ENCODE measurements around the gene DLG2.

DLG2 gene

DNA sequence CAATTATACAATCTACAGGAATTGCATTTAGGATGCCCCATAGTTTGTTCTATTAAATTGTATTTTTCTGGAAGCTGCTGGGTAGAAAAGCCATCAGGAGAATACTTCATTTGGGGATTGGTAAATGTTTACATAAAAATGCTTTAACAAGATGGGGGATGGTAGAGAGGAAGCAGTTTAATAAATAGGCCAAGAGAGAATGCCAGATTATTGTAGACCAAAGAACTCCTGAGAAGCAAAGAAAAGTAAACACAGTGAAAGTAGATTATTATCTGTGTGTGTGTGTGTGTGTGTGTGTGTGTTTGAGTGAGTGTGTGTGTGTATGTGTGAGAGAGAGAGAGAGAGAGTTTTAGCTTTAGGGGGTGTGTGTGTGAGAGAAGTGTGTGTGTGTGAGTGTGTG is 1520.6 kb downstream of the DLG2 start:
- no peak overlapping the region for H3K4me3 ChIP-seq (ENCODE audit: insufficient read depth, low read depth, low read length, poor library complexity, severe bottlenecking)
- no peak for DNase-seq
- H3K4me1 ChIP-seq (ENCODE audit: control insufficient read depth, insufficient read depth, low read length, poor library complexity, severe bottlenecking), result no peaks in the 10 kb centered on the region
- no peaks in the 10 kb centered on the region for H3K36me3 ChIP-seq (ENCODE audit: control insufficient read depth, insufficient read depth, low read length)
- H3K9me3 ChIP-seq (ENCODE audit: control insufficient read depth, low read length), result no peaks in the 10 kb centered on the region
- H3K27ac ChIP-seq (ENCODE audit: insufficient read depth, low read length, poor library complexity, severe bottlenecking), result no peak overlapping the region
- no peaks in the 10 kb centered on the region for H3K27me3 ChIP-seq (replicated peaks; ENCODE audit: control insufficient read depth, insufficient read depth, low read length, poor library complexity, severe bottlenecking)

DNA sequence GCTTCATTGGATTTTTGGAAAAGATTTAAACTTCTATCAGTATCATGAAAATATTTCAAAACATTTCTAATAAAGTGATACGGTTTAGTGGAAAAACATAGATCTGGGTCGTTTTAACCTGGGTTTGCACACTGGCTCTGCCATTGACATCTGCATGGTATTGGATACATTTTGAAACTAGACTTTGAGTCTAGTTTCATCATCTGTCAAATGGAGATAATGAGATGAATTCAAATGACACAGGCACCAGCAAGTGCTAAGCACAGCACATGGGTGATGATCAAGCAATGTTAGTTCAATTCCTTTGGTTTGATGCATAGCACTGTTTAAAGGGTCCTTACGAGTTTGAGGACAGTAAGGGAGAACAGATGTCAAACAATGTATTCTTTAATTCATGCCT is 1522.0 kb downstream of the DLG2 start:
- no peaks in the 10 kb centered on the region for H3K9me3 ChIP-seq (ENCODE audit: control insufficient read depth, low read length)
- H3K4me1 ChIP-seq (ENCODE audit: control insufficient read depth, insufficient read depth, low read length, poor library complexity, severe bottlenecking), result no peaks in the 10 kb centered on the region
- no peaks in the 10 kb centered on the region for H3K27me3 ChIP-seq (replicated peaks; ENCODE audit: control insufficient read depth, insufficient read depth, low read length, poor library complexity, severe bottlenecking)
- no peak for DNase-seq
- H3K4me3 ChIP-seq (ENCODE audit: insufficient read depth, low read depth, low read length, poor library complexity, severe bottlenecking), result no peak overlapping the region
- H3K36me3 ChIP-seq (ENCODE audit: control insufficient read depth, insufficient read depth, low read length), result no peaks in the 10 kb centered on the region
- no peak overlapping the region for H3K27ac ChIP-seq (ENCODE audit: insufficient read depth, low read length, poor library complexity, severe bottlenecking)

- Histone ChIP-seq H3K36me3 (ENCODE audit: control insufficient read depth, insufficient read depth, low read length) (no peaks in the 10 kb centered on the region), H3K9me3 (ENCODE audit: control insufficient read depth, low read length) (no peaks in the 10 kb centered on the region), H3K27me3 (replicated peaks; ENCODE audit: control insufficient read depth, insufficient read depth, low read length, poor library complexity, severe bottlenecking) (no peaks in the 10 kb centered on the region), H3K4me3 (ENCODE audit: insufficient read depth, low read depth, low read length, poor library complexity, severe bottlenecking) (no peak overlapping the region), H3K27ac (ENCODE audit: insufficient read depth, low read length, poor library complexity, severe bottlenecking) (no peak overlapping the region), H3K4me1 (ENCODE audit: control insufficient read depth, insufficient read depth, low read length, poor library complexity, severe bottlenecking) (no peaks in the 10 kb centered on the region)
- DNase-seq, result no peak
These were observed 1524.0 kb downstream of the DLG2 start for GRCh38 chr11:84103096-84103495.

DNA sequence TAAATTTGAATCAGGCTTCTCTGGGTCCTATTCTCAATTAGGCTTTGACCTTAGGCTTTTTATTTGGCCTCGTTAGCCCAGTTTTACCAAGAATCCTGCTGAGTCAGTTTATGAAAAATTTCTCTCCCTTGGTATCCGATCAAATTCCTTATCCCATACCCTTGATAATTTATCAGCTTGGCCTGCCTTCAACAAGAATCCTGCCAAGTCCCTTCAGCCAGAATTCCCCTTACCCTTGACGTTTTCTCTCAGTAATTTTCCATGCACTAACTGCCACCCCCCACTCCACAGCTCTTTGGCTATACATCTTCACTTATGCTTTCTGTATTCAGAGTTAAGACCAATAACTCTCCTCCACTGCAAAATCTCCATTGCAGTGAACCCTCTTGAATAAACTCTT is 1530.0 kb downstream of the DLG2 start:
- no peaks in the 10 kb centered on the region for H3K36me3 ChIP-seq (ENCODE audit: control insufficient read depth, insufficient read depth, low read length)
- H3K27ac ChIP-seq (ENCODE audit: insufficient read depth, low read length, poor library complexity, severe bottlenecking), result no peak overlapping the region
- no peaks in the 10 kb centered on the region for H3K4me1 ChIP-seq (ENCODE audit: control insufficient read depth, insufficient read depth, low read length, poor library complexity, severe bottlenecking)
- H3K27me3 ChIP-seq (replicated peaks; ENCODE audit: control insufficient read depth, insufficient read depth, low read length, poor library complexity, severe bottlenecking), result no peaks in the 10 kb centered on the region
- H3K9me3 ChIP-seq (ENCODE audit: control insufficient read depth, low read length), result no peaks in the 10 kb centered on the region
- no peak overlapping the region for H3K4me3 ChIP-seq (ENCODE audit: insufficient read depth, low read depth, low read length, poor library complexity, severe bottlenecking)
- no peak for DNase-seq

- no peak overlapping the region for H3K27ac ChIP-seq (ENCODE audit: insufficient read depth, low read length, poor library complexity, severe bottlenecking)
- H3K36me3 ChIP-seq (ENCODE audit: control insufficient read depth, insufficient read depth, low read length), result no peaks in the 10 kb centered on the region
- no peak for DNase-seq
- H3K9me3 ChIP-seq (ENCODE audit: control insufficient read depth, low read length), result no peaks in the 10 kb centered on the region
- H3K4me3 ChIP-seq (ENCODE audit: insufficient read depth, low read depth, low read length, poor library complexity, severe bottlenecking), result no peak overlapping the region
- no peaks in the 10 kb centered on the region for H3K4me1 ChIP-seq (ENCODE audit: control insufficient read depth, insufficient read depth, low read length, poor library complexity, severe bottlenecking)
- no peaks in the 10 kb centered on the region for H3K27me3 ChIP-seq (replicated peaks; ENCODE audit: control insufficient read depth, insufficient read depth, low read length, poor library complexity, severe bottlenecking)
These were observed 1535.7 kb downstream of the DLG2 start for GRCh38 chr11:84091212-84091986.

- H3K27ac ChIP-seq (ENCODE audit: insufficient read depth, low read length, poor library complexity, severe bottlenecking), result no peak overlapping the region
- no peak for DNase-seq
- H3K4me1 ChIP-seq (ENCODE audit: control insufficient read depth, insufficient read depth, low read length, poor library complexity, severe bottlenecking), result no peaks in the 10 kb centered on the region
- H3K9me3 ChIP-seq (ENCODE audit: control insufficient read depth, low read length), result no peaks in the 10 kb centered on the region
- H3K4me3 ChIP-seq (ENCODE audit: insufficient read depth, low read depth, low read length, poor library complexity, severe bottlenecking), result no peak overlapping the region
- H3K36me3 ChIP-seq (ENCODE audit: control insufficient read depth, insufficient read depth, low read length), result no peaks in the 10 kb centered on the region
- no peaks in the 10 kb centered on the region for H3K27me3 ChIP-seq (replicated peaks; ENCODE audit: control insufficient read depth, insufficient read depth, low read length, poor library complexity, severe bottlenecking)
These were observed 1537.8 kb downstream of the DLG2 start for GRCh38 chr11:84089072-84090057.

- DNase-seq, result no peak
- no peak overlapping the region for H3K27ac ChIP-seq (ENCODE audit: insufficient read depth, low read length, poor library complexity, severe bottlenecking)
- H3K9me3 ChIP-seq (ENCODE audit: control insufficient read depth, low read length), result no peaks in the 10 kb centered on the region
- no peak overlapping the region for H3K4me3 ChIP-seq (ENCODE audit: insufficient read depth, low read depth, low read length, poor library complexity, severe bottlenecking)
- H3K36me3 ChIP-seq (ENCODE audit: control insufficient read depth, insufficient read depth, low read length), result no peaks in the 10 kb centered on the region
- H3K4me1 ChIP-seq (ENCODE audit: control insufficient read depth, insufficient read depth, low read length, poor library complexity, severe bottlenecking), result no peaks in the 10 kb centered on the region
- H3K27me3 ChIP-seq (replicated peaks; ENCODE audit: control insufficient read depth, insufficient read depth, low read length, poor library complexity, severe bottlenecking), result no peaks in the 10 kb centered on the region
These were observed 1555.3 kb downstream of the DLG2 start for GRCh38 chr11:84071851-84072250.

DNA sequence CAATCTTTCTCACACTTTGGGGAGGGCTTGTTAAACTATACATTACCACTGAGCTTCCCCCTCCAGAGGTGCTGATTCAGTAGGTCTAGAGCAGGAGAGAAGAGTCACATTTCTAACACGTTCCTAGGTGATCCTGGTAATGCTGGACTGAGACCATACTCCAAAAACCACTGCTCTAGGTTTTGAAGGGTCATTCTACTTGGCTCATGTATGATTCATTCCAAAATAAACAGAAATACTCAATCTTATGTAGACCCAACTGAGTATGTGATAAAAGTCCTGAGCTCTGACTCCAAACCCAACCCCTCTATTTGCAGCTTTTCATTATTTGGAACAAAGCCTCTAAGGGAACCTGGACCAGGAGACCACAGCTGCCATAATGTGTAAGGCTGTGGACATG is 1558.1 kb downstream of the DLG2 start:
- Histone ChIP-seq H3K4me1 (ENCODE audit: control insufficient read depth, insufficient read depth, low read length, poor library complexity, severe bottlenecking) (no peaks in the 10 kb centered on the region), H3K27me3 (replicated peaks; ENCODE audit: control insufficient read depth, insufficient read depth, low read length, poor library complexity, severe bottlenecking) (no peaks in the 10 kb centered on the region), H3K9me3 (ENCODE audit: control insufficient read depth, low read length) (no peaks in the 10 kb centered on the region), H3K4me3 (ENCODE audit: insufficient read depth, low read depth, low read length, poor library complexity, severe bottlenecking) (no peak overlapping the region), H3K27ac (ENCODE audit: insufficient read depth, low read length, poor library complexity, severe bottlenecking) (no peak overlapping the region), H3K36me3 (ENCODE audit: control insufficient read depth, insufficient read depth, low read length) (no peaks in the 10 kb centered on the region)
- no peak for DNase-seq

DNA sequence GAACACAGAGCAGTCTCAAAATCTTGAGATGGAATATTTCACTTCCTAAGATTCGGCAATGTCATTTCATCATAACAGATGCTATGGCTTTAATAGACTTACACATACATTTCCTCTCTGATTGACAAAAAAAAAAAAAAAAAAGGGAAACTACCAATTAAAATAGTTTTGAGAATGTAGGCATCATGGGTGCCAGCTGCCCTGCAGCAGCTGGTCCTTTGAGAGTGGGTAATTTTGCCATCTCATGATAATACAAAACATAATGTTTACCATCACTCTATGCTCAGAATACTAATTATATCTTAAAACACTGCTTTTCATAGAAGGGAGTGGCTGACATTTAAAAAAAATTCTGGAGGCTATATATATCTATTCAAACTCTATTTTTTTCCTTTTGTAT is 1565.4 kb downstream of the DLG2 start:
- H3K27me3 ChIP-seq (replicated peaks; ENCODE audit: control insufficient read depth, insufficient read depth, low read length, poor library complexity, severe bottlenecking), result no peaks in the 10 kb centered on the region
- DNase-seq, result no peak
- H3K4me3 ChIP-seq (ENCODE audit: insufficient read depth, low read depth, low read length, poor library complexity, severe bottlenecking), result no peak overlapping the region
- H3K4me1 ChIP-seq (ENCODE audit: control insufficient read depth, insufficient read depth, low read length, poor library complexity, severe bottlenecking), result no peaks in the 10 kb centered on the region
- H3K9me3 ChIP-seq (ENCODE audit: control insufficient read depth, low read length), result no peaks in the 10 kb centered on the region
- no peaks in the 10 kb centered on the region for H3K36me3 ChIP-seq (ENCODE audit: control insufficient read depth, insufficient read depth, low read length)
- H3K27ac ChIP-seq (ENCODE audit: insufficient read depth, low read length, poor library complexity, severe bottlenecking), result no peak overlapping the region

Data from effector memory CD4-positive, alpha-beta T cell (primary cell).